Measurements from ENCODE around the gene CCDC120.

Gene CCDC120

DNA sequence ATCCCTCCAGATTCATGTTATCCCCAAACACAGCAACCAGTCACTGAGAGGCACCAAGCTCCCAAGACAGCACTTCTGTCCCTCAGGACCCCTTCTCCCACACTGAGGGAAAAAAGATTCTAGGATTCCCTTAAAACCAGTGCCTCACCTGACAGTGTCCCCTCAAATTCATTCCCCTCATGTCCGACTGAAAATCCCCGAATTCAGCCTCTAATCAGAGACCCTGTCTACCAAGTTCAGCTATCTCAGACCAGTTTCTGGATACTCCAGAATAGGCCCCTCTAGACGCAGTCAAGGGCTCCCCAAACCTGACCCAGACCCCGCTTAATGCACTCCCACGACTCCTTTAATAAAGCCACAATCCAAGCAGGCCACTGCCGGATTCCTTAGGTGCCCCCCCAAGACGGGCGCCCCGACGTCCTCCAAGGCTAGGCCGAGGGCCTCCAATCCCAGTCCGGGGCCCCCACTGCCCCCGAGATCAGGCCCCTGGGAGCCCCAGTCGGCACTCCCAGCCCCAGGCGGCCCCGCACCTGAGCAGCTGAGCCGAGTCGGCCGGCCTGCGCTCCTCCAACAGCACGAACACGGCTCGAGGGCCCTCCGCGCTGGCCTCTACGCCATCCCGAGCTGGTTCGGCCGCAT lies 16.1 kb upstream of the CCDC120 start:
- H3K4me1 ChIP-seq: peaks cover 0 to 27% (median 10%) of the 10 kb centered on the region in 4 donors
- peaks cover 0 to 10% (median 0%) of the 10 kb centered on the region in 3 donors for H3K9me3 ChIP-seq
- peak overlapping the region; percentile 65 to 88 for H3K4me3 ChIP-seq
- DNase-seq: peak in 1 of 2 donors; percentile 71
- intact Hi-C loops (cut with DNase I; ENCODE audit: low total_unique reads): no loop called here
- peak overlapping the region; percentile 88 to 96 for H3K27ac ChIP-seq
- TF ChIP-seq CTCF (IDR thresholded peaks at IDR 0.05): no peak
- no peaks in the 10 kb centered on the region for H3K27me3 ChIP-seq
- peaks cover 16 to 20% (median 17%) of the 10 kb centered on the region in 3 donors for H3K36me3 ChIP-seq

DNA sequence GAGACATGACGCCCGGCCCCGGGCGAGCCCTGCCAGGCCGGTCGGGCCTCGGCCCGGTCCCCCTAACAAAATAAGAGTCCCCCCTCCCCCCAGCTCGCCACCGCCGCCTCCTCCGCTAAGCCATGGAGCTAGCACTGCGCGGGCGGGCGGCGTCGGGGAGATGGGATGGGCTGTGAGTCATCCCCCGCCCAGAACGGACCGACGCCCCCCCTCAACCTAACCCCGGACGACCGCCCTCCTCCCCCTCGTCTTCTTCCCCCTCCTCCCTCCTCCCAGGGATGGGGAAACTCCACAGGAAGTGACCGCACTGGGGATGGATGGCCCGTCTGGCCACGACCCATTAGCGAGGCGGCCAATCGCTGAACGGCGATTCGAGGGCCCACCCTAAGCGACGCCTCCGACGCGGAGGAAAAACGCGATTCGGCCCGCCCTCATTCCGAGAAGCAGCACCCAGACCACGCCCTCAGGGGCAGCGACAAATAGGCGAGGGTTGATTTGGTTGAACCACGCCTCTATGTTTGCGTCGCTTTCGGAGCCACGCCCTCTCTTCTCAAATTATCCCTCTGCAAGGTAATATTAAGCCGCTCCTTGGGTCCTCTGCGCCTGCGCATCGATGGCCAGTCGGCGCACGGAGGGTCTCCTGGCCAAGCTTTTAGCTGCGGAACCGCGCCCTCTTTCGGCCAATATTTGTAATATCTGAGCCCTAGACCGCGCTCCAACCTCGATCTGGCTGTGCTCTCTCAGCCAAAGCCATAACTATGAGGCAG lies 15.4 kb upstream of the CCDC120 start, which contains the start of gene TFE3:
Gene TFE3, minus strand, starts transcription at position 138 of the 767 bp plus-strand sequence. Its CDS starts 131 bp downstream, at position 7.
- TF ChIP-seq CTCF (IDR thresholded peaks at IDR 0.05): peak; percentile 51 to 61
- peak; percentile 99 for DNase-seq
- Histone ChIP-seq H3K27ac (peak within 1 kb of the TSS; percentile 88 to 96), H3K36me3 (peaks cover 8 to 13% (median 10%) of the 10 kb centered on the region in 3 donors), H3K9me3 (peaks cover 0 to 10% (median 0%) of the 10 kb centered on the region in 3 donors), H3K27me3 (no peaks in the 10 kb centered on the region), H3K4me1 (peaks cover 0 to 27% (median 10%) of the 10 kb centered on the region in 4 donors), H3K4me3 (peak within 1 kb of the TSS; percentile 65 to 88)
- intact Hi-C loops (cut with DNase I; ENCODE audit: low total_unique reads): no loop called here

DNA sequence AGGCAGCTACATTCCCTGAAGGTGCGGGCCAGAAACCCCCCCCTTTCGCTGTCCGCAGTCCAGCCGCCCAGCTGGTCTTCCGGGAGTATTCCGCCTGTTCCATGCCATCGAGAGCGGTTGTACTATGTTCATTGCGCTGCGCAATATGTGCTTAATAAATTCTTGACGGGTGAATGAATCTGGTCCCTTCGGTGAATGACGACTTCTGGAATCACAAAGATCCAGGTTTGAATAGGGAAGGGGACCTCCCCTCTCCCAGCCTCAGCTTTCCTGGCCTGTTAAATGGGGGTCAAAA lies 14.9 kb upstream of the CCDC120 start:
- TF ChIP-seq CTCF (IDR thresholded peaks at IDR 0.05): no peak
- no peaks in the 10 kb centered on the region for H3K27me3 ChIP-seq
- peak overlapping the region in 1 of 2 donors; percentile 32 for H3K4me3 ChIP-seq
- no peak for DNase-seq
- peaks cover 0 to 10% (median 0%) of the 10 kb centered on the region in 3 donors for H3K9me3 ChIP-seq
- H3K4me1 ChIP-seq: peaks cover 0 to 24% (median 9%) of the 10 kb centered on the region in 4 donors
- peaks cover 3 to 7% (median 5%) of the 10 kb centered on the region in 3 donors for H3K36me3 ChIP-seq
- H3K27ac ChIP-seq: peak overlapping the region; percentile 44 to 77
- intact Hi-C loops (cut with DNase I; ENCODE audit: low total_unique reads): no loop called here

DNA sequence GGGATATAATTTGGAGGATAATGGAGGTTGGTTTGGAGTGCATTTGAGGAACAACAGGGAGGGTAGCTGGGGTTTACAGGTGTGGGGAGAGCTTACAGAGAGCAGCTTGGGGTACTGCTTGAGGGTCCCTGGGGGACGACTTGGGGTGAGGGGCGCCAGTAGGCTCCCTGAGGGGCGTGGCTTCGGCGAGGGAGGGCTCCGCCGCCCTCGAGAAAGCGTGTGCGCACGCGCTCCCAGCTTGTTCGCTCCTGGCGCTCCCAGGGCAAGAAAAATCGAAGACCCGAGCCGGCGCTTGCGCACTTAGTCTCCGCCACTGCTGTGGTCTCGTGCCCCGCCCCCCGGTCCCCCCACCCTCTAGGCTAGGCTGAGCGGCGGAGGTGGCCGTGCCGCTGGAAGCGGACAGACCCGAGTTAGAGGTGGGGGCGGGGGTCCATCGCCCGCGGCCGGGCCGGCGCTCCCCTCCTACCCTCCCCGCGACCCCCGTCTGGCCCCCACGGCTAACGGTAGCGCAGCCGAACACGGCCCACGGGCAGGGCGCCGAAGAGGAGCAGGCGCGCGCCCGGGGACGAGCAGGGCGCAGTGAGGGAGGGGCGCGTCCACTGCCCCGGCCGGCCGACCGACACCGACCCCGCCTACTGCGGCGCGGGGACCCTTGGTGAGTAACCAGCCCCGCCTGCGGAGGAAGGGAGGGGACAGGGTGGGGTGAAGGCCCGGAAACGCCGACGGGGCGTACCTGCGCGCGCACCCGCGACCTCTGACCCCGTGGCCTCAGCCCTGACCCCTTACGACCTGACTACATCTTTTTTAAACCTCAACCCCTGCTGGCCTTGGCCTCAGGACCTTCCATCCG lies 5.4 kb upstream of the CCDC120 start:
- TF ChIP-seq CTCF (IDR thresholded peaks at IDR 0.05): no peak
- Histone ChIP-seq H3K9me3 (no peaks in the 10 kb centered on the region), H3K27me3 (no peaks in the 10 kb centered on the region), H3K36me3 (no peaks in the 10 kb centered on the region), H3K4me1 (peaks cover 0 to 7% (median 0%) of the 10 kb centered on the region in 4 donors), H3K4me3 (peak overlapping the region; percentile 78 to 80), H3K27ac (peak overlapping the region; percentile 87 to 94)
- no peak for DNase-seq
- intact Hi-C loops (cut with DNase I; ENCODE audit: low total_unique reads): no loop called here

DNA sequence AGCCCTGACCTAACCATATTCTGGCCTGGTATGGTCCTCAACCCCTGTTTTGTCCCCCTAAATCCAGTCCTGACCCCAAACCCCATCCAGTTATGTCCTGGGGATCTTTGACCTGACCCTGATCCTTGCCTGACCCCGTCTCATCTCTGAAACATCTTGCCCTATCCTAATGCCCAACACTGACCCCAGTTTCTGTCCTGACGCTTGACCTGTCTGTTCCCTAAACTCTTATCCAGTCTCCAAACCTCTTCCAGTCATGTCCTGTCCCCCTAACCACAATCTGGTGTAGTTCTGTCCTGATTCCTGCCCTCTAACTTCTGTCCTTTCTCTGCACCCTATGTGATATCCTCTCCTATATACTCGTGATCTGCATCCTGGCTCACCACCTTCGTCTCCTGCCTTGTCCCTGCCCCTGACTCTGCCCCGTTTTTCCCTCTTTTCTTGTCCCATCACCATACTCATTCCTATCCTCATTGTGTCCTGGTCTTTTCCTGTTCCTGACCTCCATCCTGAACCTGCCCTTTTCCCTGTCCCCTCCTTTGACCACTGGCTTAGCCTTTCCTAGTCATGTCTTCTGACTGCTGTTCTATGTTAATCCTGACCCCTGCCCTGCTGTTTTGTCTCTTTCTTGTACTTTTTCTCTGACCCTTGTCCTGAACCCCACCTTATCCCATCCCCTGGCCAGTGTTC lies 4.6 kb upstream of the CCDC120 start:
- H3K36me3 ChIP-seq: no peaks in the 10 kb centered on the region
- no peak for DNase-seq
- intact Hi-C loops (cut with DNase I; ENCODE audit: low total_unique reads): no loop called here

More for the DNA sequence above, 4.6 kb upstream of the CCDC120 start:
- TF ChIP-seq CTCF (IDR thresholded peaks at IDR 0.05): no peak
- no peaks in the 10 kb centered on the region for H3K27me3 ChIP-seq
- no peaks in the 10 kb centered on the region for H3K9me3 ChIP-seq
- H3K27ac ChIP-seq: peak overlapping the region; percentile 87 to 94
- H3K4me1 ChIP-seq: peaks cover 0 to 7% (median 0%) of the 10 kb centered on the region in 4 donors
- H3K4me3 ChIP-seq: peak overlapping the region; percentile 78 to 80
